ENCODE data around the gene PUSL1. TPM values are rescaled to one million over a fixed set of nuclear protein-coding genes. Genes with fewer than 3 reads are reported as not detected.

The PUSL1 gene
- total and polyA plus RNA-seq, 5 donors from 2014 or later: 17.7 to 21.0 (median 18.9) TPM

DNA sequence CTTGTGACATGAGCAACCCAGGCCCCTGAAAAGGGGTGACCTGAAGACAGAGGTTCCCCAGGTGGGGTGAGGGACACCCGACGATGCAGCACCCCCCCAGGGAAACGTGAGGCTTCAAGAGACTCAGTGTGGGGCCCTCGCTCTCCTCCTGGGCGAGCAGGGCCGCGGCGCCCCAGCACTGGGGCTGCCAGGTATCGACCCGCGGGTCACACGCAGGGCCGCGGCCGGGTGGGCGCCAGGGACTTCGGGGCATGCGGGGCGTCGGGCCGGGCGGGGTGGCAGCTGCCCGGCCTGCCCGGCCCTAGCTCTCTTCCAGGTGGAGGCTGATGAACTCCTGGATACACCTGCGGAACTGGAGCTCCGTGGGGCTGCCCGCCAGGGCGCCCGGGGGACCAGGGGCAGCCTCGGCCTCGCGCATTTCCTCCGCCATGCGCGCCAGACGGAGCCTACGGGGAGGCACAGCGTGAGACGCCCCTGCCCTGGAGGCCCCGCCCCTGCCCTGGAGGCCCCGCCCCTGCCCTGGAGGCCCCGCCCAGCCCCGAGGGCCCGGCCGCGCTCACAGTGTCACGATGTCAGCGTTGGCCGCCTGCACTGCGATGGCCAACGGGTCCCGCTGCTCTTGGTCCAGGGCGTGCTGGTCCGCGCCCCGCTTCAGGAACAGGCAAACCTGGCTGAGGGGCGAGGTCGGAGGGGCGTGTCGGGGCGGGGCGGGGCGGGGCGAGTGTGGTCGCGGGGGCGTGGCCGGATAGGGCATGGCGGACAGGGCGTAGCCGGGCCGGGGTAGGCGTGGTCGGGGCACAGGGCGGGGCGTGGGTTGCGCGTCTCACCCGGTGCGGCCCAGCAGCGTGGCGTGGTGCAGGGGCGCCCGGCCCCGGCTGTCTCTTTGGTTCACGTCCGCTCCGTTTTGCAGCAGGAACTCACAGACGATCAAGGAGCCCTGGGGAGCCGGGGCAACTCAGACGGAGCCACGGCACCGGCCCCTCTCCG is 14.8 kb upstream of the PUSL1 start:
- H3K27me3 Mint-ChIP-seq: no peaks in the 10 kb centered on the region
- Histone ChIP-seq H3K27me3 (ENCODE audit: control insufficient read depth, insufficient read depth, low read length) (no peaks in the 10 kb centered on the region), H3K36me3 (ENCODE audit: control insufficient read depth, insufficient read depth, low read length) (no peaks in the 10 kb centered on the region), H3K4me3 (ENCODE audit: low read depth, low read length) (no peak overlapping the region), H3K27ac (ENCODE audit: insufficient read depth, low read length, poor library complexity, severe bottlenecking) (no peak overlapping the region), H3K9me3 (ENCODE audit: control insufficient read depth in 2 of 2, low read length in 2 of 2) (no peaks in the 10 kb centered on the region), H3K4me1 (ENCODE audit: control insufficient read depth, insufficient read depth, low read length, poor library complexity, severe bottlenecking) (no peaks in the 10 kb centered on the region)
- no peaks in the 10 kb centered on the region for H3K9me3 Mint-ChIP-seq
- DNase-seq: no peak
- ATAC-seq (ENCODE audit: low read depth in 2 of 2): no peak
- H3K4me1 Mint-ChIP-seq: peaks cover 0 to 4% (median 2%) of the 10 kb centered on the region in 4 donors
- no peak overlapping the region for H3K27ac Mint-ChIP-seq
- H3K36me3 Mint-ChIP-seq: no peaks in the 10 kb centered on the region
- no peak overlapping the region for H3K4me3 Mint-ChIP-seq

DNA sequence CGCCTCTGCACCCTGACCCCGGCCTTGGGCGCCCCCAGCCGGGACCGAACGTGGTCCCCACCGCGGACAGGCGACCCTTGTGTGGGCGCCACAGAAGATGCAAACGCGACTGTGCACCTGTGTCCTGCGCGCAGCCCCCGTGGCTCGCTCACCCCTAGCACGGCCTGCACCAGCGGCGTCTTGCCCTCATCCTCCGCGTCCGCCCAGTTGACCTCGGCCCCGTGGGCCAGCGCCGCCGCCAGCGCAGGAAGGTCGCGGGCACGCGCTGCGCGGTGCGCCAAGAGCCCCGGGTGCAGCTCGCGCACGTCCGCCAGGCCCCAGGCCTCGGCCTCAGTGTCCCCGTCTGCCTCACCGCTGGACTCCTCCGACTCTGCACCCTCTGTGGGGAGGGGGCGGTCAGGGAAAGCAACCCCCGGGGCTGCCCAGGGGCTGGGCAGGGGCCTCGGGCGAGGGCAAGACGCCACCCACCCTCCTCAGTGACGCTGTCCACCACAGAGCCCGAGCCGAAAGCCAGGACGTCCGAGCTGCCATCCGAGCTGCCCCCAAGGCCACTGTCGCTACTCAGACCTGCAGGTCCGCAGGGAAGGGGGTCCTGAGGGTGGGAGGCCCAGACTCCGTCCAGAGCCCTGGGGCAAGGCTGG is 14.0 kb upstream of the PUSL1 start:
- H3K9me3 Mint-ChIP-seq: no peaks in the 10 kb centered on the region
- H3K27me3 Mint-ChIP-seq: no peaks in the 10 kb centered on the region
- Histone ChIP-seq H3K4me1 (ENCODE audit: control insufficient read depth, insufficient read depth, low read length, poor library complexity, severe bottlenecking) (no peaks in the 10 kb centered on the region), H3K36me3 (ENCODE audit: control insufficient read depth, insufficient read depth, low read length) (no peaks in the 10 kb centered on the region), H3K4me3 (ENCODE audit: low read depth, low read length) (no peak overlapping the region), H3K9me3 (ENCODE audit: control insufficient read depth in 2 of 2, low read length in 2 of 2) (no peaks in the 10 kb centered on the region), H3K27ac (ENCODE audit: insufficient read depth, low read length, poor library complexity, severe bottlenecking) (no peak overlapping the region), H3K27me3 (ENCODE audit: control insufficient read depth, insufficient read depth, low read length) (no peaks in the 10 kb centered on the region)
- H3K4me3 Mint-ChIP-seq: no peak overlapping the region
- no peak overlapping the region for H3K27ac Mint-ChIP-seq
- ATAC-seq (ENCODE audit: low read depth in 2 of 2) (no peak), DNase-seq (no peak)
- H3K4me1 Mint-ChIP-seq: peaks cover 0 to 4% (median 2%) of the 10 kb centered on the region in 4 donors
- no peaks in the 10 kb centered on the region for H3K36me3 Mint-ChIP-seq

DNA sequence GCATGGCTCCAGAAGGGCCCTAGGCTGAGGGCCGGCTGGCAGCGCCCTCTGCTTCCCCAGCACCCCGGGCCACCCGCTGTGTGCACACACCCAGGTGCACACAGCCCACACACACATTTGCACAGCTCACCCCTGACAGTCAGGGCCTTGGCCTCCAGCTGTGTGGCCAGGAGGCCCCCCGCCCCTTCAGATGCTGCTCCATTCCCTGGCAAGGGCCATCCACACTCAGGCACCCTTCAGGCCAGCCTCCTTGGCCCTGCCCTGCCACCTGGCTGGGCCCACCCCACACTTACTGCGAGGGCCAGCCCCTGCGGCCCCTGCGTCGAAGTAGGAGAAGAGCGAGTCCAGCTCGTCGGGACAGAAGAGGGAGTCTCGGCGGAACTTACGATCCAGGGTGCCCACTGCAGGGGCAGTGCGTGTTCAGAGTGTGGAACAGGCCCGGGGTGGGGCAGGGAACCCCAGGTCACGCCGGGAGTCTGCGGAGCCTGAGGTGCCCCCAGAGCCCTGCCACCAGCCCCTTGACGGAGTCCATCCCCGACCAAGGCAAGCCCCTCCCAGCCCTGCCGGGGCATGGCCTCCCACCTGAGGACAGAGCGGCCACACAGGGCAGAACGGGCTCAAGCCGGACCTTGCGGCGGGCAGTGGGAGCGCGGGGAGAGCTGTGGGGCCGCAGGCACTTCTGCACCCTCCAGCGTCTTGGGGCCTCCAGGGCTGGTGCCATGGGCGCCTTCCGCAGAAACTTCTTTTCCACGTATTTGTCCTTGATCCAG is 13.1 kb upstream of the PUSL1 start:
- Mint-ChIP-seq H3K36me3 (no peaks in the 10 kb centered on the region), H3K4me1 (peaks cover 0 to 4% (median 2%) of the 10 kb centered on the region in 4 donors)

DNA sequence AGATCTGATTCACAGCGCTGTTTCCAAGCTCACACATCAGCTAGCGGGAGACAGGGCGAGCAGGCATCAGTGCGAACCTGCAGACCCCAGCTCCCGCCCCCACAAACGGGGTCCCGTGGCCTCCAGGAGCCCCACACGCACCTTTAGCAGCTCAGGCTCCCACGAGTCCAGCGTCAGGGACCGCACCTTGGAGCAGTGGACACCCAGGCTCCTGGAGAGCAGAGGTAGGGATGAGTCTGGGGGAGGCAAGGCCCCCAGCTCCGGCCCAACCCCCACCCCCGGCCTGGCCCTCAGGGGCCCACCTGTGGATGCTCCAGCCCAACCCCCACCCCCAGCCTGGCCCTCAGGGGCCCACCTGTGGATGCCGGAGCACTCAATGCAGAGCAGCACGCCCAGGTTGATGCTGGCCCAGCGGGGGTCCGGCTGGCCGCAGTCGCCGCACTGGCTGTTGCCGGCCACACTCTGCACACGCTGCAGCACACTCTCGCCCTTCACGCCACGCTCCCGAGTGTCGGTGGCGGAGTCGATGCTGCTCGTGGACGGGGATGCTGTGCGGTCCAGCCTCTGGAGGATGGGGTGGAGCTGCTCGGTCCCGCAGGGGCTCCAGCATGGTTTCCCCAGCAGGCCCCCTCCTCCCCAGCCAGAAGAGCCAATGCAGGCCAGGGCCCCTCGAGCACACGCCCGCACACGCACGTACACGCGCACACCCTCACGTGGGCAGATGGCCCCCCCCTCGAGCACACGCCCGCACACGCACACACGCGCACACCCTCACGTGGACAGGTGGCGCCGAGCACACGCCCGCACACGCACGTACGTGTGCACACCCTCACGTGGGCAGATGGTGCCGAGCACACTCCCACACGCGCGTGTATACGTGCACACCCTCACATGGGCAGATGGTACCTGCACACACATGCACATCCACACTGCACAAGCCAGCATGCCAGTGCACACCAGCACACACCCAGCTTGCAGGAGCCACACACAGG is 12.0 kb upstream of the PUSL1 start:
- H3K36me3 ChIP-seq (ENCODE audit: control insufficient read depth, insufficient read depth, low read length): no peaks in the 10 kb centered on the region
- H3K27ac ChIP-seq (ENCODE audit: insufficient read depth, low read length, poor library complexity, severe bottlenecking): no peak overlapping the region
- H3K4me1 ChIP-seq (ENCODE audit: control insufficient read depth, insufficient read depth, low read length, poor library complexity, severe bottlenecking): no peaks in the 10 kb centered on the region
- H3K4me3 ChIP-seq (ENCODE audit: low read depth, low read length): no peak overlapping the region
- Mint-ChIP-seq H3K27me3 (no peaks in the 10 kb centered on the region), H3K4me1 (peaks cover 0 to 4% (median 2%) of the 10 kb centered on the region in 4 donors), H3K4me3 (no peak overlapping the region), H3K9me3 (no peaks in the 10 kb centered on the region), H3K27ac (no peak overlapping the region), H3K36me3 (no peaks in the 10 kb centered on the region)
- DNase-seq: no peak
- H3K27me3 ChIP-seq (ENCODE audit: control insufficient read depth, insufficient read depth, low read length): no peaks in the 10 kb centered on the region
- H3K9me3 ChIP-seq (ENCODE audit: control insufficient read depth in 2 of 2, low read length in 2 of 2): no peaks in the 10 kb centered on the region
- ATAC-seq (ENCODE audit: low read depth in 2 of 2): no peak

More for the DNA sequence above, 13.1 kb upstream of the PUSL1 start:
- Histone ChIP-seq H3K36me3 (ENCODE audit: control insufficient read depth, insufficient read depth, low read length) (no peaks in the 10 kb centered on the region), H3K27ac (ENCODE audit: insufficient read depth, low read length, poor library complexity, severe bottlenecking) (no peak overlapping the region), H3K9me3 (ENCODE audit: control insufficient read depth in 2 of 2, low read length in 2 of 2) (no peaks in the 10 kb centered on the region), H3K4me1 (ENCODE audit: control insufficient read depth, insufficient read depth, low read length, poor library complexity, severe bottlenecking) (no peaks in the 10 kb centered on the region), H3K4me3 (ENCODE audit: low read depth, low read length) (no peak overlapping the region), H3K27me3 (ENCODE audit: control insufficient read depth, insufficient read depth, low read length) (no peaks in the 10 kb centered on the region)
- Mint-ChIP-seq H3K4me3 (no peak overlapping the region), H3K27me3 (no peaks in the 10 kb centered on the region), H3K9me3 (no peaks in the 10 kb centered on the region), H3K27ac (no peak overlapping the region)
- no peak for DNase-seq
- no peak for ATAC-seq (ENCODE audit: low read depth in 2 of 2)

DNA sequence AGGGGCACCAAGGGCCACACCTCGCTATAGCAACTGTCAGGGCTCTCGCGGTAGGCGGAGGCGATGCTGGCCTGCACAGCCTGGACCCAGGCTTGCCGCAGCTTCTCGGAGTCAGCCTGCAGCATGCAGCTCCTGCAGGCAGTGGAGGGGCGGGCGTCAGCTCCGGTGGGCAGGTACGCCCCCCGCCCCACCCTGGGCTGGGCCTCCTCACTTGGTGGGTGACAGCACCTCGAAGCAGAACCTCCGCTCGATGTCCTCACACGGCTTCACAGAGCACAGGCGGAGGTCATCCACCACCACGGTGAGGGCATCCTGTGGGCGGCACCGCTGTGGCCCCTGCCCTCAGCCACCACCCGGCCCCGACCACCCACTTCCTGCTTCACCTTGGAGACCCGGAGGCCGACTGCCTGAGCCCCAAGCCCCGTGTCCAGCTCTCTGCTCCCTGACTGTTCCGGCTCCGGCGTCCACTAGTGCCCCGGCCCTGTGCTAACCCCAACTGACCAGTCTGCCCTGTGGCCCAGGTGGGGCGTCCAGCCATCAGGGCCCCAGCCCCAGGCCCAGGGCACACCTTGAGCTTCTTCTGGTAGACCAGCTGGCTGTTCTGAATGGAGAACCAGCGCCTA is 10.5 kb upstream of the PUSL1 start:
- H3K4me1 ChIP-seq (ENCODE audit: control insufficient read depth, insufficient read depth, low read length, poor library complexity, severe bottlenecking): no peaks in the 10 kb centered on the region
- Mint-ChIP-seq H3K36me3 (no peaks in the 10 kb centered on the region), H3K4me3 (no peak overlapping the region), H3K4me1 (no peaks in the 10 kb centered on the region), H3K27ac (no peak overlapping the region), H3K9me3 (no peaks in the 10 kb centered on the region), H3K27me3 (no peaks in the 10 kb centered on the region)
- no peak for ATAC-seq (ENCODE audit: low read depth in 2 of 2)
- H3K9me3 ChIP-seq (ENCODE audit: control insufficient read depth in 2 of 2, low read length in 2 of 2): no peaks in the 10 kb centered on the region
- H3K27ac ChIP-seq (ENCODE audit: insufficient read depth, low read length, poor library complexity, severe bottlenecking): no peak overlapping the region
- no peak overlapping the region for H3K4me3 ChIP-seq (ENCODE audit: low read depth, low read length)
- H3K27me3 ChIP-seq (ENCODE audit: control insufficient read depth, insufficient read depth, low read length): no peaks in the 10 kb centered on the region
- DNase-seq: no peak
- no peaks in the 10 kb centered on the region for H3K36me3 ChIP-seq (ENCODE audit: control insufficient read depth, insufficient read depth, low read length)

DNA sequence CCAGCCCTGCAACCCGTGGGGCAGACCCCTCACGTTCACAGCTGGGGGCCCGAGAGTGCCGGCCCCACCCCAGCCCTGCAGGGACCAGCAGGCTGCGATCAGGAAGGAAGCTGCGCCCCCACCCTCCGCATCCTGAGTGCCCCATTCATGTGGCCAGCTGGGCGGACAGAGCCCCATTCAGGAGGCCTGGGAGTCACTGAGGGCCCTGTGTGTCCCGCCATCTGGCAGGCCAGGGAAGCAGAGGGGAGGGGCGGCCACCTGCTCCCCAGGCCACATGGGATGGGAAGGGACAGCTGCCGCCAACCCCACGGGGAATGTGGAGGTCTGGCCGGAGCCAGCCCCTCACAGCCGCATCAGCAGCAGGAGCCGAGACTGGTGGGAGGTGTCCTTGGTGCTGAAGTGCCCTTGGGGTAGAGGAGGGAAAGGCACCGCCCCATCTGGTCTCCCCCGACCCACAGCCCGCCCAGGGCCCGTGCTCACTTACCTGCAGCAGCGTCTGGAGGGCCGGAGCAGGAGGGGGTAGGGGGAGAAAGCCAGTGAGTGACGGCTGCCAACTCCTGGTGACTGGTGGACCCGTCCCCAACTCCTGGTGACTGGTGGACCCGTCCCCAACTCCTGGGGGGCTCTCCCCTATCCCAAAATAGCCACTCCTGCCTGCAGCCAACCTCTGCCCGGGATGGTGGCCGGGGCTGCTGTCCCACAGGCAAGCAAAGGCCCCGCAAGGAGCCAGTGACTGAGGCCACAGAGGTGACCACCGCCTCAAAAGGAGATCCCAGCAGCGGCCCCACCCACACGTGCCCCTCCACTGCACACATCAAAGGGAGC is 9.3 kb upstream of the PUSL1 start:
- no peaks in the 10 kb centered on the region for H3K9me3 ChIP-seq (ENCODE audit: control insufficient read depth in 2 of 2, low read length in 2 of 2)
- no peak overlapping the region for H3K4me3 ChIP-seq (ENCODE audit: low read depth, low read length)
- no peak overlapping the region for H3K27ac ChIP-seq (ENCODE audit: insufficient read depth, low read length, poor library complexity, severe bottlenecking)
- H3K27me3 ChIP-seq (ENCODE audit: control insufficient read depth, insufficient read depth, low read length): no peaks in the 10 kb centered on the region
- ATAC-seq (ENCODE audit: low read depth in 2 of 2) (no peak), DNase-seq (no peak)
- Mint-ChIP-seq H3K27ac (no peak overlapping the region), H3K27me3 (no peaks in the 10 kb centered on the region), H3K36me3 (no peaks in the 10 kb centered on the region), H3K4me3 (no peak overlapping the region), H3K9me3 (no peaks in the 10 kb centered on the region), H3K4me1 (no peaks in the 10 kb centered on the region)
- H3K4me1 ChIP-seq (ENCODE audit: control insufficient read depth, insufficient read depth, low read length, poor library complexity, severe bottlenecking): no peaks in the 10 kb centered on the region
- no peaks in the 10 kb centered on the region for H3K36me3 ChIP-seq (ENCODE audit: control insufficient read depth, insufficient read depth, low read length)

All from CD4-positive, CD25-positive, alpha-beta regulatory T cell (primary cell).